H4 (cell line): ENCODE data around the gene NUDT1. TPM values are rescaled to one million over a fixed set of nuclear protein-coding genes. Genes with fewer than 3 reads are reported as not detected.
"Not testable (repeated sequence)": the region's sequence is repeated elsewhere in the genome, so short reads cannot be mapped to it uniquely, and the experiment has no call there.

Experiments used
- DNase-seq: peaks from one replicate; pipeline ENCODE4 v3.0.0-alpha.2; 2015; ENCODE audit warnings: low spot score
- total RNA-seq: library from RNA; depleted of rRNA; stranded (reverse); fragments of >200 nt; shearing (Covaris generic); gene quantifications from 2 replicates; pipeline ENCODE4 v1.2.3, GENCODE V29; 2014

The NUDT1 gene
- total RNA-seq, 1 experiment from 2014 or later, result 162 TPM

DNA sequence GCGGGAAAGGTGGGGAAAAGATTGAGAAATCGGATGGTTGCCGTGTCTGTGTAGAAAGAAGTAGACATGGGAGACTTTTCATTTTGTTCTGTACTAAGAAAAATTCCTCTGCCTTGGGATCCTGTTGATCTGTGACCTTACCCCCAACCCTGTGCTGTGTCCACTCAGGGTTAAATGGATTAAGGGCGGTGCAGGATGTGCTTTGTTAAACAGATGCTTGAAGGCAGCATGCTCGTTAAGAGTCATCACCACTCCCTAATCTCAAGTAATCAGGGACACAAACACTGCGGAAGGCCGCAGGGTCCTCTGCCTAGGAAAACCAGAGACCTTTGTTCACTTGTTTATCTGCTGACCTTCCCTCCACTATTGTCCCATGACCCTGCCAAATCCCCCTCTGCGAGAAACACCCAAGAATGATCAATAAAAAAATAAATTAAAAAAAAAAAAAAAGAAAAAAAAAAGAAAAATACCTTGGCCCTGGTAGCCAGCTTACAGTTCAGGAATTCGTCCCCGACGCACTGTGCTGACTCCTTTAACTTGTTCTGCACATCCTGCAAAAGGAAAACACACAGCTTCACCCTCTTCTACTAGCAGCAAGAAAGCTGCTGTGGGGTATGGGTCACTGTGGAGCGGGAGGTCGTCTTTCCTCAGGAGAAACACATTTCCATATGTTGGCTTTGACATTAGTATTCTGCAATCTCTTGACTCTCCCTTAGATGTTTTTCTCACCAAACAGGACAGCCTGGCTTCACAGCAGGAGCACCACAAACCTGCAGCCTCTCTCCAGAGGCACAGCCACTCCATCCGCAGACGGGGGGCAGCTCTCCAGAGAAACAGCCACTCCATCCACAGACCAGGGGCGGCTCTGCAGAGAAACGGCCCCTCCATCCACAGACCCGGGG is 27.3 kb downstream of the NUDT1 start:
- DNase-seq, result not testable (repeated sequence)

DNA sequence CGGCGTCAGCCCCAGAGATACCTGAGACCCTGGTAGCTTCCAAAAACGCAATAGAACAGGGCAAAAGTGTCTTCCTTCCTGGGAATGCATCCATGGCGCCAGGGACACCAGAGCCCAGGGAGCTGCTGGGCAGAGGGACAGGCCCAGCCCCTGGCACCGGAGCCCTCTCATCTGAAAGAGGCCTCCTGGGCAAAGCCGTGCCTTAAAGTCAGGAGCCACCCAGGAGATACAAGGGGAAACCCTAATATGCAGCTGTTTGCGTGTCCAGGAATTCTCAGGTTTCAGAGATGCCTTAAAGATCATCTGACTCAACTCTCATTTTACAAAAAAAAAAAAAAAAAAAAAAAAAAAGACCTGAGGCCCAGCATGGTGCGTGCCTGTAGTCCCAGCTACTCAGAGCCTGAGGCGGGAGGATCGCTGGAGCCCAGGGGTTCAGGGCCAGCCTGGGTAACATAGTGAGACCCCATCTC is 28.0 kb downstream of the NUDT1 start:
- no peak for DNase-seq

DNA sequence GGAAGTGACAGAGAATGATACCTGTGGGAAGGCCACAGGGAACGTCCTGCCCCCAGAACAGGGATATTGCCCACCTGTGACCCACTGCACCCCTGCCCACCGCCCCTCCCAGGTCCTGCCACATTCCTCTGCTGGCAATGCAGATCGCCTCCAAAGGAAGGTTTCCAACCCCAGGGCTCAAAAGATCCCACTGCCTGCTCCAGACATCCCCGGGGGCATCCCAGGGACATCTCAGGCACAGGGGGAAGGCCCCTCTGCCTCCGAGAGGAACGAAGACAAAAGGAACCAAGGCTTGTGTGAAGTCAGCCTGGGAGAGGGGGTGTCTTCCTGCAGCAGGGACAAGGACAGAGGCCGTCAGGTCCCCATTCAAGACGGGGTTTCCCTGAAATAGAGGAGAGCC is 28.5 kb downstream of the NUDT1 start:
- no peak for DNase-seq

DNA sequence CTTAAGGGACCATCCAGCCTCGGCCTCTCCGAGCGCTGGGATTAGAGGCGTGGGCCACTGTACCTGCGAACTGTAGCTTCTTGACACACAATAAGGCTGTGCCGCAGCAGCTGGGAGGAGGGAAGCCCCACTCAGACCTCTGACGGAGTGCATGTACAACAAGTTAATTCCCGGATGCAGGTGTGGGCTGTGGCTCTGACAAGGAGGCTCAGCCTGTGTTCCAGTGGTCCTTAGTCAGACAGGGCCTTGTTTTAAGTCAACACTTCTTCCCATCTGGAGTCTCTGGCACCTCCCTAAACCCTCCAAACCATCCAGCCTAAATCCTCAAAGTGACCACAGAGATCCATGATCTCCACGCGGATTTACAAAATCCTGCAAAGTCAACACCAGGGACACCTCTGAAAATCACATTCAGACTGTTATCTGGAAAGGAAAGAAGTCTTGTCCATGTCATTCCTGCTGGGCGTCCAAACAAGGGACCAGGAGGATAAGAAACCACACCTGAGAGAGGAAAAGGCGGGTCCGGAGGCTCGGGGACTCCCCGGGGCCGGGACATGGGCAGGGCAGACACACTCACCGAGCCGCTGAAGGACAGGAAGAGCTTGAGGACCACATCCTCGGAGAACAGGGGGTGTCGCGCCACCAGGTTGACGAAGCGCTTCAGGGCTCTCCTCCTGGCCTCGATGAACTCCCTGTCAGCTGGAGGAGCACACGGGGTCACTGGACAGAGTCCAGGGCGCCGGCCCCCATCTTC is 29.4 kb downstream of the NUDT1 start:
- DNase-seq, result no peak

DNA sequence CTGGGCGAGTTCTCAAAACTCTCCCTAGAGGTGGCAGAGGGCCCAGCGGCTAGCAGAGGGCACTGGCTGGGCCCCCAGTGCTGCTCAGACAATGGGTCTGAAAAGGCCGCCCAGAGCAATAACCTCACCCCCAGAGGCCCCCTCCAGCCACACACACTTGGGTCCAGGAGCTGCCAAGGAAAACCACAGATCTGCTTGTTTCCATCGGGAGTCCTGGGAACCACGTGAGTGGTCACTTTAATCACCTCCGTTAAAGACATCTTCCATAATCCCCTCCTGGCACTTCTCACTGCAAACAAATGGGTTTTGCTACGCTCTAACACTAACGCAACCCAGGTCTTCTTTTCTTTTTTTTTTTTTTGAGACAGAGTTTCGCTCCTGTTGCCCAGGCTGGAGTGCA is 30.0 kb downstream of the NUDT1 start:
- DNase-seq, result no peak

DNA sequence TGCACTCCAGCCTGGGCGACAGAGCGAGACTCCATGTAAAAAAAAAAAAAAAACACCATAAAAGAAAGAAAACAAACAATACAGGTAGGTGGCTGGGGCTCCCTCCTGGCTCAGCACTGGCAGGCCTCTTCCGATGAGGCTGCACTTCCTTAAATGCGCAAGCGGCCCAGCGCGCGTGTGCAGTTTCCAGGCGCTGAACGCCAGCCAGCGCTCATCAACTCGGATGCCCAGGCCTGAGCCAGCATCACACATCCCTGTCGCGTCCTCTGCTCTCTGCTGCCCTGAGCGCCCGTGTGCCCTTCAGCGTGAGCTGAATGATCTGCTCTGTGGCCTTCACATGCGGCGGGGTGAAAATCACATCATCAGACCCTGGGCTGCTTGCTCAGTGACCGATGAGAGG is 31.8 kb downstream of the NUDT1 start:
- no peak for DNase-seq

DNA sequence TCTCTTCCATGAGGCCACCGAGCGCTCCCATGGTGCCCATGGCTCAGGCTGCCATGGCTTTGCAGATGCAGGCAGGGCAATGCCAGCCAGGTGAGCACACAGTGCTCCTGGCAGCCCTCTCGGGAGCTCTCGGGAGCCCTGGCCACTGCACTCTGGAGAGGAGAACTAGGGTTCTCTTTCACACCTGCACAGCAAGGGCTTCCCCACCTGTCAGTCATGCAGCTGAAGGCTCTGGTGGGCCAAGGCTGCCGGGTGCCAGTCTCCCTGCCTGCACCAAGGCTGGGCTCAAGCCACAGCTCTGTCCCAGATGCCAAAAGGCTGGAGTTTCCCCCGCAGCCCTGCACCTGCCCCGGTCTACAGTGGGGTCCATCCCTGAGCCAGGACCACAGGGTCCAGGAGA is 32.6 kb downstream of the NUDT1 start:
- DNase-seq, result no peak

DNA sequence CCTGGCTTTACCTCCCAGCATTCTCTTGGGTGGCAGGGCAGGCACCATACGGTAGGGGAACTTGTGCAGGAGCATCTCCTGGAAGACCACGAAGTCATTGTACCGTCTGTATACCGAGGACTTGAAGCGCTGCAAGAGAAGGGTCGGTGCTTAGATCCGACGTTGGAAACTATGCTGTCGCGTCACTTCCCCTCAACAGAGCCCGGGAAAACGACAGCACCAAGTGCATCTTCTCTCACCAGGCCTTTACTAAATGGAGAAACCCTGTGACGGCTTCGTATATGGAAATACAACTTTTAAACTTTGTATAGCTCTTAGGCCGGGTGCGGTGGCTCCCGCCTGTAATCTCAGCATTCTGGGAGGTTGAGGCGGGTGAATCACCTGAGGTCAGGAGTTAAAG is 33.1 kb downstream of the NUDT1 start:
- no peak for DNase-seq

DNA sequence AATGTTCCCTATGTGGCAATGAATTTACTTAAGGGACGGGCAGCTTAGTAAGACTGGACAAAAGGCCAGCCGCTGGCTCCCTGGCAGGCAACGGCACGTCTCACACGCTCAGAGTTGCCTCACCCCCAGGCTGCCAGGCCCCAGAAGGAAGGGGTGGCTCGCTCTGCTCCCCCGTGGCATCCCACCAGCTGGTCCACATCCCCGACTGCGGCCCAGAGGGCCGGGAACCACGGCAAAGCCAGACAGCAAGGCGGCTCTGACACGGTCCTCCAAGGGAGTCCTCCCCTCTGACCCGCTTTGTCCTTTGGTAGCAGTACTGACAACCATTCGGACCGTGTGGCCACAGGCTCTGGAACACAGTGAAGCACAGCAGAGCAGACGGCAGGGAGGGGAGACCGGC is 34.1 kb downstream of the NUDT1 start:
- no peak for DNase-seq

DNA sequence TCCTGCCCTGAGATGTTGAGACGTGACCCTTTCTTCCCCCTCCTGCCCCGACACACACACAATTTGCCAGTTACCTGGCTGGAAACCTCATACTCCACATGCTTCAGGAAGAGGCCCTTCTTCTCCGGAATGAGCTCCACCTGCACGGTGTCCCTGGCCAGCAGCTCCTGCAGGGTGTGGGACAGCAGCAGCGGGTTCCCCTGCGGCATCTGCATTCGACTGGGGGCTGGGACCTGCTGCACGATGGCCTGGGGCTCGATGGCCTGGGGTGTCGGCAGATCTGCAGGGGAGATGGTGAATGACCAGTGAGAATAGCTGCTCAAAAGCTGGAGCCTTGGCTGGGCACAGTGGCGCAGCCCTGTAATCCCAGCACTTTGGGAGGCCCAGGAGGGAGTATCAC is 36.0 kb downstream of the NUDT1 start:
- DNase-seq, result no peak

DNA sequence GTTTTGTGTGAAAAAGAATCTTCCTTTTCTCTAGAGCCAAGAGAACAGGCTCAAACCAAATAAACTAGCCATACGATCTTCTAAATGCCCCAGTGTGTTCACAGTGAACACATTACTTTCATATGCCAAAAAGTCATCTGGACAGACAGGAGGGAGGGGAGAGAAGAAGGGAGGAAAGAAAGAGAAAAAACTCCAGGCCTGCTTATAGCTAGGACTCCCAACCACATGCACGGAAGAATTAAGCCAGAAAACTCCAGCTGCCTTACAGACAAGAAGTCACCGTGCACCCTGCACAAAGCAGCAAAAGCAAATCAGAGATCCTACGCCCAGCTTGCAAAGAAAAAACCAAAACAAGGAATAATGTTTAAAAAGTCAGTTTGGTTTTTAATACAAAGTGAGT is 37.9 kb downstream of the NUDT1 start:
- DNase-seq, result no peak

DNA sequence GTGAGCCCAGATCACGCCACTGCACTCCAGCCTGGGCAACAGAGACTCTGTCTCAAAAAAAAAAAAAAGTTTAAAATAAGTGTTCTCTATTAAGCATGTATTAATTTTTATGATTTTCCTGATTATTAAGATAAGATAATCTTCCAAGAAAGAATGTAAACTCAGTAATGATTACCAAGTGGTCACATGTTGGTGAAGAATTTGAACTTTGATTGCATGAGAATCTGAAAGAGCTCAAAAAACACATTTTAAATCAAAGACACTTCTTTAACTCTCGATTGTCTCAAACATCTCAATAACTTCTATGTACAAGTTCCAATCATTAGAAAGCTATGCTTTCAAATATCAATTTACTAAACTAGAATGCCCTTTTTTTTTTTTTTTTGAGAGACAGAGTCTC is 38.4 kb downstream of the NUDT1 start:
- DNase-seq, result no peak

DNA sequence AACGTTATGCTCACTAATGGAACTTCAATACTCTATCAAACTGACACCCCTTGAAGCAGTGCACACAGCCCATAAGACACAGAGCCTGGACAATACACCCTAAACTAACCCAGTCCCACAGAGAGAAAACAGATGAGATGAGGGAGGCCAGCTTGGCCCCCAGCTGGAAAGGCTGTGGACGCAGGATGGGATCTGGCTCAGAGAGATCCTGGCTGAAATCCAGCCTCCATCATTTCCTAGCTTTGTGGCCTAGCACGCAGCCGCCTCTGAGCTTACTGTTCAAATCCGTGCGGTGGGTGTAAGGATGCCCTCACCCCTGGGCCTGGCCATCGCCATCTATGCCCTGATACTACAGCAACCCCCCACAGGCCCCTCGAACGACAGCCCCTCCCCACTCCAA is 39.5 kb downstream of the NUDT1 start:
- no peak for DNase-seq

DNA sequence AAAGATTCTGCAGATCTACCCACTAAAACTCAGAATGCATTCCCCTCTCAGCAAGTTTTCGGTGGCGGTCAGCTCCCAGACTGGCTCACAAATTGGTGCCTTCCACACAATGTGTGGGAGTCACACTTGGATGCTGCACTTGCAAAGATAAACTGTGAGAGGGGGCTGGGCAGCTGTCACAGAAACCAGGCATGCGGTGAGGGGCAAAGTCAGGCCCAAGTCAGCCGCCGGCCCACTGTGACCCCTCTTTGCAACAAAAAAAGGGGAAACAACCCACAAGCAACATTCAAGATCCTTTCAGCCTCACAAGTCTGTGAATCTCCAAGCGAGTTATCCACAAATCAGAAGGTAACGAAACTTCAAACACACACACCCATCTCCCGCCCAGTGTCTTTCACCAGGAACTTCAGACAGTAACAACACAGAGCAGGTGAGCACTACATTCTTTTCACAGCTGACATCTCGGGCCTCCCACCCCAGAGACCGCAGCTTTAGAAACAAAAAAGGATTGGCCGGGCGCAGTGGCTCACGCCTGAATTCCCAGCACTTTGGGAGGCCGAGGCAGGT is 40.2 kb downstream of the NUDT1 start:
- DNase-seq, result no peak

DNA sequence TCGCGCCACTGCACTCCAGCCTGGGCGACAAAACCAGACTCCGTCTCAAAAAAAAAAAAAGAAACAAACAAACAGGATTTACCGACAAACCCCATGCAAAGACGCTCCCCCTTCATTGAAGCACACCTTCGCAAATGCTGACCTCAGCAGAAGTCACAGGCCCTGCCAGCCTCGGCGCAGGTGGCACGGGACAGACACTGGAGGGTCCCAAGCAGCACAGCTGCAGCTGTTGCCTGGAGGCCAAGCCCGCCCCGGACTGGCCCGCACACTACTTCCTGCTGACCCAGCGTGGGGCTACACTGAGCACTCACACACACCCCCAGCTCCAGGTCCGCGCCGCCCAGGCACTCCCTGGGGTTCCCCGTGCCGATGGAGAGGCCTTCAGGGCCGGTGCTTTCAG is 41.0 kb downstream of the NUDT1 start:
- peak; percentile 14 for DNase-seq

DNA sequence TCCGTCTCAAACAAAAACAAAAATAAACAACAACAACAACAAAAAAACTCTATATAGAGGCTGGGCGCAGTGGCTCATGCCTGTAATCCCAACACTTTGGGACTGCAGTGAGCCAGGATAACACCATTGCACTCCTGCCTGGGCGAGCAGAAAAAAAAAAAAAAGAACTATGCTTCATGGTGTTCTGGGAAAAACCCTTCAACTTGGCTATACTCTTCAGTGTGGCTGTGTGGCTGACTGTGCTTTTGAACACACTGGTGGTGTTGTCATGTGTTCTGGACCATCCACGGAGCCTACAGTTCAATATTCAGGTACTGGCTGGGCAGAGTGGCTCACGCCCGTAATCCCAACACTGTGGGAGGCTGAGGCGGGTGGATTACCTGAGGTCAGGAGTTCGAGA is 45.7 kb downstream of the NUDT1 start:
- no peak for DNase-seq

DNA sequence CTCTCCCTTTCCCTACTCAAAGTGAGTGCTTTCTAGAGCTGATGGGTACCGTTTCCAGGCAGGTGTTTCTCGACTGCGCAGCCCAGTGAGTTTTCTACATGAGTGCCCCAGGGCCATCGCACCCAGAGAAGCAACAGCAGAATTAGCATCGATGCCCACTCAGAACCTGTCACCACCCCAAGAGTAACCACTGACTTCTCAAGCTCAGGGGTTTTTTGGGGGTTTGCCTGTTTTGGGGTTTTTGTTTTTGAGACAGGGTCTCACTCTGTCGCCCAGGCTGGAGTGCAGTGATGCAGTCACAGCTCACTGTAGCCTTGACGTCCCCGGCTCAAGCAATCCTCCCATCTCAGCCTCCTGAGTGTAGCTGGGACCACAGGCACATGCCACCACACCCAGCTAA is 46.5 kb downstream of the NUDT1 start:
- DNase-seq, result peak; percentile 13

DNA sequence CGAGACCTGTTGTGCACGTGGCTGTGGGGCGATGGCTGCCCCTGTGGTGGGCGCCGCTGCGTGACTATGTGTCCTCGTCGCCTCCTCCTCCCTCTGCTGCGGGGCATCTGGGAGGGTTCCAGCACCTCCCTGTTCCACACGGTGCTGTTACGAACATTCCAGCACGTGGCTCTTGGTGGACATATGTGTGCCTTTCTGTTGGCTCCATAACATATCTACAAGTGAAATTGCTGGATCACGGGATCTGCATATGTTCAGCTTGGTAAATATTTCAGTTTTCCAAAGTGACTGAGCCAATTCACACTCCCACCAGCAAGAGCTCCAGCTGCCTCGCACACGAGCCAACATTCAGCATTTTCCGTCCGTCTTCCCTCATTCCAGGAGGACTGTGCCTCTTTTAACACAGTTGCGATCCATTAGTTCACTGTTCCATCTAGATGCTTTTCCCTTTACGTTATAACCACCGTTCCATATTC is 47.1 kb downstream of the NUDT1 start:
- DNase-seq, result peak; percentile 10

DNA sequence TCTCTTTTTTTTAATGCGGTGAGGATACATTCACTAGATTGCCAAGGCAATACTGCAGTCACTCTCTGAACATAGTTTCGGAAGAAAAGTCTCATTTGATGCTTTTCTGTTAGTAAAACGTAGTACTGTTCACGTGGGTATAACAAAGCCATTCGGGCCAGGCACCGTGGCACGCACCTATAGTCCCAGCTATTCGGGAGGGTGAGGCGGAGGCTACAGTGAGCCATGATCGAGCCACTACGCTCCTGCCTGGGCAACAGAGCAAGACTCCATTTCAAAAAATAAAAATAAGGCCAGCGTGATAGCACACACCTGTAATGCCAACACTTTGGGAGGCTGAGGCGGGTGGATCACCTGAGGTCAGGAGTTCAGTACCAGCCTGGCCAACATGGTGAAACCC is 47.6 kb downstream of the NUDT1 start:
- no peak for DNase-seq

DNA sequence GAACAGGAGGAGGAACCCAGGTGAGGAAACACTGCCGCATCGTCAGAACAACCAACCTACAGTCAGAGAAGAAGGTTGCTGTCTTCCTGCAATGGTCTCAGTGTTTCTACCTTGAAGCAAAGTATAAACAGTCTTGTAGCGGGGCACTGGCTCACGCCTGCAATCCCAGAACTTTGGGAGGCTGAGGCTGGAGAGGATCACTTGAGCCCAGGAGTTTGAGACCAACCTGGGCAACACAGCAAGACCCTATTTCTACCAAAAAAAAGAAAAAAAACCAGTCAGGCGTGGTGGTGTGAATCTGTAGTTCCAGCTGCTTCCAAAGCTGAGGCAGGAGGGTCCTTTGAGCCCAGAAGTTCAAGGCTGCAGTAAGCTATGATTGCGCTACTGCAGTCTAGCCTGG is 48.9 kb downstream of the NUDT1 start:
- no peak for DNase-seq

DNA sequence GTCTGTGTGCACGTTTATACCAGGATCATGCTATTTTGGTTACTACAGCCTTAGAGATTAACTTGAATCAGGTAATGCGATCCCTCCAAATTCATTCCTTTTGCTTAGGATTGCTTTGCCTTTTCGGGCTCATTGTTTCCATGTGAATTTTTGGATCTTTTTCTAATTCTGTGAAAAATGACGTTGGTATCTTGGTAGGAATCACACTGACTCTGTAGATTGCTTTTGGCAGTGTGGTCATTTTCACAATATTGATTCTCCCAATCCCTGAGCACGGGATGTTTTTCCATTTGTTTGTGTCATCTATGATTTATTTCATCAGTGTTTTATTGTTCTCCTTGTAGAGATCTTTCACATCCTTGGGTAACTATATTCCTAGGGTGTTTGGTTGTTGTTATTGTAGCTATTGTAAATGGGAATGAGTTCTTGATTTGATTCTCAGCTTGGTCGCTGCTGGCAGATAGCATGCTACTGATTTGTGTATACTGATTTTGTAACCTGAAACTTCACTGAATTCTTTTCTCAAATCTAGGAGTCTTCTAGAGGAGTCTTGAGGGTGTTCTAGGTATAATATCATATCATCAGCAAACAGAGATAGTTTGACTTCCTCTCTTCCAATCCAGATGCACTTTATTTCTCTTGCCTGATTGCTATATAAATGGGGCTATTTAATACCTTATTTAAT is 54.1 kb downstream of the NUDT1 start:
- DNase-seq, result no peak

DNA sequence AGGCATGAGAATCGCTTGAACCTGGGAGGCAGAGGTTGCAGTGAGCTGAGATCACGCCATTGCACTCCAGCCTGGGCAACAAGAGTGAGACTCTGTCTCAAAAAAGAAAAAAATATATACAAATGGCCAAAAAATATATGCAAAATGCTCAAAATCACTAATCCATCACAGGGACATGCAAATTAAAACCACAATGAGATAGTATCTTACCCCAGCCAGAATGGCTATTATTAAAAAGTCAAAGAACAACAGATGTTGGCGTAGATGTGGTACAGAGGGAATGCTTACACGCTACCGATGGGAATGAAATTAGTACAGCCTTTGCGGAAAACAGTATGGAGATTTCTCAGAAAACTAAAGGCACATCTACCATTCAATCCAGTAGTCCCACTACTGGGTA is 54.8 kb downstream of the NUDT1 start:
- DNase-seq, result no peak
